ENCODE measurements around the gene PRKN.

DNA sequence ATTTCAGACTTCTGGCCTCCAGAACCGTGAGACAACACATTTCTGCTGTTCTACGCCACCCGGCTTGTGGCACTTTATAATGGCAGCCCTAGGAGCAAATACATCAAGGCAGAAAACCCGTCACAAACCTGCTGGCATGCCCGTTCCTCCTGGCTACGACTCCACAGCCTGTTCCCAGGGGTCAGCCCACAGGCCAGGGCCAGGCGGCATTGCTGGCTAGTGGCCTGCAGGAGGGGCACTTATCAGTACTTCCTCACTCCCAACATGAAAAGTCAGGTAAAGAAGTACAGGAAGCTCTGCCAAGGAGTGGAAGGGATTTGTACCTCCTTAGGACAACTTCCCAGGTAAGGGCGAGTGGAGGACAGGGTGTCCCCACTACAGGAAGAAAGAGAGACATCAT, 1230.6 kb downstream of the PRKN start:
- TF ChIP-seq, protein P1, sequence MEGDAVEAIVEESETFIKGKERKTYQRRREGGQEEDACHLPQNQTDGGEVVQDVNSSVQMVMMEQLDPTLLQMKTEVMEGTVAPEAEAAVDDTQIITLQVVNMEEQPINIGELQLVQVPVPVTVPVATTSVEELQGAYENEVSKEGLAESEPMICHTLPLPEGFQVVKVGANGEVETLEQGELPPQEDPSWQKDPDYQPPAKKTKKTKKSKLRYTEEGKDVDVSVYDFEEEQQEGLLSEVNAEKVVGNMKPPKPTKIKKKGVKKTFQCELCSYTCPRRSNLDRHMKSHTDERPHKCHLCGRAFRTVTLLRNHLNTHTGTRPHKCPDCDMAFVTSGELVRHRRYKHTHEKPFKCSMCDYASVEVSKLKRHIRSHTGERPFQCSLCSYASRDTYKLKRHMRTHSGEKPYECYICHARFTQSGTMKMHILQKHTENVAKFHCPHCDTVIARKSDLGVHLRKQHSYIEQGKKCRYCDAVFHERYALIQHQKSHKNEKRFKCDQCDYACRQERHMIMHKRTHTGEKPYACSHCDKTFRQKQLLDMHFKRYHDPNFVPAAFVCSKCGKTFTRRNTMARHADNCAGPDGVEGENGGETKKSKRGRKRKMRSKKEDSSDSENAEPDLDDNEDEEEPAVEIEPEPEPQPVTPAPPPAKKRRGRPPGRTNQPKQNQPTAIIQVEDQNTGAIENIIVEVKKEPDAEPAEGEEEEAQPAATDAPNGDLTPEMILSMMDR (IDR thresholded peaks at IDR 0.05; ENCODE audit: low read depth, low read length) = no peak
- TF ChIP-seq, protein P2, sequence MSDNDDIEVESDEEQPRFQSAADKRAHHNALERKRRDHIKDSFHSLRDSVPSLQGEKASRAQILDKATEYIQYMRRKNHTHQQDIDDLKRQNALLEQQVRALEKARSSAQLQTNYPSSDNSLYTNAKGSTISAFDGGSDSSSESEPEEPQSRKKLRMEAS (IDR thresholded peaks at IDR 0.05; ENCODE audit: low read depth, low read length) = no peak
